ENCODE measurements around the gene CACNG1.

DNA sequence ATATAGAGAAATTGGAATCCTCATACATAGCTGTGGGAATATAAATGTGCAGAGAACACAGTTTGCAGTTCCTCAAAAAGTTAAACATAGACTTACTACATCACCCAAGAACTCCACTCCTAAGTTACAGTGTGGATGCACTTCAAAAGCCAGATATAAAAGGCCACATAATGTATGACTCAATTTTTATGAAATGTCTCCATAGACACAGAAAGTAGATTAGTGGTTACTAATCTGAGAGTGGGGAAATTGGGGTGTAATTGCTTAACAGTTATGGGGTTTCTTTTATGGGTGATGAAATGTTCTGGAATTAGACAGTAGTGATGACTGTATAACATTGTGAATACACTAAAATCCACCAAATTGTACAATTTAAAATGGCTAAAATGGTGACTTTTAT, 60.9 kb downstream of the CACNG1 start:
- TF ChIP-seq, protein P1, sequence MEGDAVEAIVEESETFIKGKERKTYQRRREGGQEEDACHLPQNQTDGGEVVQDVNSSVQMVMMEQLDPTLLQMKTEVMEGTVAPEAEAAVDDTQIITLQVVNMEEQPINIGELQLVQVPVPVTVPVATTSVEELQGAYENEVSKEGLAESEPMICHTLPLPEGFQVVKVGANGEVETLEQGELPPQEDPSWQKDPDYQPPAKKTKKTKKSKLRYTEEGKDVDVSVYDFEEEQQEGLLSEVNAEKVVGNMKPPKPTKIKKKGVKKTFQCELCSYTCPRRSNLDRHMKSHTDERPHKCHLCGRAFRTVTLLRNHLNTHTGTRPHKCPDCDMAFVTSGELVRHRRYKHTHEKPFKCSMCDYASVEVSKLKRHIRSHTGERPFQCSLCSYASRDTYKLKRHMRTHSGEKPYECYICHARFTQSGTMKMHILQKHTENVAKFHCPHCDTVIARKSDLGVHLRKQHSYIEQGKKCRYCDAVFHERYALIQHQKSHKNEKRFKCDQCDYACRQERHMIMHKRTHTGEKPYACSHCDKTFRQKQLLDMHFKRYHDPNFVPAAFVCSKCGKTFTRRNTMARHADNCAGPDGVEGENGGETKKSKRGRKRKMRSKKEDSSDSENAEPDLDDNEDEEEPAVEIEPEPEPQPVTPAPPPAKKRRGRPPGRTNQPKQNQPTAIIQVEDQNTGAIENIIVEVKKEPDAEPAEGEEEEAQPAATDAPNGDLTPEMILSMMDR (conservative IDR thresholded peaks at IDR 0.05 in 1 of 2, IDR thresholded peaks at IDR 0.05 in 1 of 2; ENCODE audit: low read depth in 1 of 2, low read length in 2 of 2) = no peak
- no peak for TF ChIP-seq EZH2 (IDR thresholded peaks at IDR 0.05; ENCODE audit: low read length, missing control alignments)

Measured in fibroblast of lung (primary cell).